Common myeloid progenitor, CD34-positive (primary cell): Measurements from ENCODE around the gene GRAP2.
"Not testable (repeated sequence)": the region's sequence is repeated elsewhere in the genome, so short reads cannot be mapped to it uniquely, and the experiment has no call there.

ENCODE experiments used
- CTCF ChIA-PET: fragments of 350-600 bp; sonication (Branson Sonifier 250); formaldehyde crosslinking; loops from one replicate; lab custom pipeline; 2021; ENCODE audit warnings: antibody characterized with exemption; lab: Charles Lee
- POLR2A ChIA-PET: fragments of 350-600 bp; sonication (Branson Sonifier 250); formaldehyde crosslinking; loops from one replicate; lab custom pipeline; 2021; ENCODE audit warnings: antibody characterized with exemption; lab: Charles Lee
- DNase-seq, 3 donors: peaks; one replicate each; pipeline versions ENCODE4 v3.0.0 to v3.0.0-alpha.2; 2013
- H3K27ac ChIP-seq, 2 experiments: 1 replicate in 1 of 2; 2 replicates in 1 of 2; pipeline ENCODE4 v1.7.0; 2013; ENCODE audit warnings: inconsistent platforms in 2 of 2, low read length in 2 of 2, mild to moderate bottlenecking in 2 of 2, low read depth in 1 of 2, moderate library complexity in 1 of 2; ENCODE audit not compliant: severe bottlenecking in 2 of 2, insufficient read depth in 1 of 2, poor library complexity in 1 of 2
- H3K27me3 ChIP-seq, 5 experiments: replicated peaks in 2 of 5; 1 replicate in 3 of 5; 2 replicates in 2 of 5; pipeline versions ENCODE4 v1.6.1 to v1.7.0; 2013; ENCODE audit warnings: low read length in 4 of 5, mild to moderate bottlenecking in 2 of 5, moderate library complexity in 2 of 5, inconsistent platforms in 1 of 5; ENCODE audit not compliant: insufficient read depth in 5 of 5, control insufficient read depth in 4 of 5
- H3K36me3 ChIP-seq, 4 experiments: 1 replicate in 2 of 4; 2 replicates in 2 of 4; pipeline versions ENCODE4 v1.6.1 to v1.7.0; 2013; ENCODE audit warnings: low read length in 3 of 4, control low read depth in 1 of 4, mild to moderate bottlenecking in 1 of 4; ENCODE audit not compliant: control insufficient read depth in 4 of 4, insufficient read depth in 4 of 4
- H3K4me1 ChIP-seq, 4 experiments: 1 replicate in 3 of 4; 2 replicates in 1 of 4; pipeline versions ENCODE4 v1.6.1 to v1.7.1; 2013; ENCODE audit warnings: low read length in 3 of 4, mild to moderate bottlenecking in 3 of 4, control low read depth in 1 of 4, inconsistent platforms in 1 of 4, moderate library complexity in 1 of 4; ENCODE audit not compliant: control insufficient read depth in 4 of 4, insufficient read depth in 4 of 4; ENCODE audit errors: control extremely low read depth in 1 of 4
- H3K4me3 ChIP-seq, 7 experiments: 1 replicate in 4 of 7; 2 replicates in 3 of 7; pipeline versions ENCODE4 v1.5.1 to v1.7.0; 2013; ENCODE audit warnings: mild to moderate bottlenecking in 7 of 7, low read length in 6 of 7, moderate library complexity in 6 of 7, inconsistent platforms in 2 of 7, low read depth in 2 of 7, control low read depth in 1 of 7; ENCODE audit not compliant: insufficient read depth in 4 of 7, control insufficient read depth in 1 of 7; ENCODE audit errors: extremely low read depth in 1 of 7
- H3K9me3 ChIP-seq, 5 experiments: 1 replicate in 4 of 5; 2 replicates in 1 of 5; pipeline versions ENCODE4 v1.6.1 to v1.7.1; 2013; ENCODE audit warnings: low read length in 4 of 5, mild to moderate bottlenecking in 2 of 5, inconsistent platforms in 1 of 5, low read depth in 1 of 5, moderate library complexity in 1 of 5; ENCODE audit not compliant: control insufficient read depth in 4 of 5, insufficient read depth in 2 of 5; ENCODE audit errors: control extremely low read depth in 1 of 5
- WGBS: methylation state at CpG from one replicate; pipeline ENCODE4 v1.1.5; 2013; ENCODE audit not compliant: insufficient coverage; 5-methylcytosine and 5-hydroxymethylcytosine counted together

Gene GRAP2

GRCh38 chr22:39869797-39870196 lies 31.1 kb upstream of the GRAP2 start:
- H3K27ac ChIP-seq, DNase-seq, H3K36me3 ChIP-seq, H3K27me3 ChIP-seq, CTCF ChIA-PET, H3K4me3 ChIP-seq, H3K9me3 ChIP-seq, POLR2A ChIA-PET: not testable (repeated sequence)
- 100% methylated on average over 2 of the region's 2 CpGs for WGBS
- H3K4me1 ChIP-seq = peaks cover 0 to 14% (median 6%) of the 10 kb centered on the region in 4 experiments

DNA sequence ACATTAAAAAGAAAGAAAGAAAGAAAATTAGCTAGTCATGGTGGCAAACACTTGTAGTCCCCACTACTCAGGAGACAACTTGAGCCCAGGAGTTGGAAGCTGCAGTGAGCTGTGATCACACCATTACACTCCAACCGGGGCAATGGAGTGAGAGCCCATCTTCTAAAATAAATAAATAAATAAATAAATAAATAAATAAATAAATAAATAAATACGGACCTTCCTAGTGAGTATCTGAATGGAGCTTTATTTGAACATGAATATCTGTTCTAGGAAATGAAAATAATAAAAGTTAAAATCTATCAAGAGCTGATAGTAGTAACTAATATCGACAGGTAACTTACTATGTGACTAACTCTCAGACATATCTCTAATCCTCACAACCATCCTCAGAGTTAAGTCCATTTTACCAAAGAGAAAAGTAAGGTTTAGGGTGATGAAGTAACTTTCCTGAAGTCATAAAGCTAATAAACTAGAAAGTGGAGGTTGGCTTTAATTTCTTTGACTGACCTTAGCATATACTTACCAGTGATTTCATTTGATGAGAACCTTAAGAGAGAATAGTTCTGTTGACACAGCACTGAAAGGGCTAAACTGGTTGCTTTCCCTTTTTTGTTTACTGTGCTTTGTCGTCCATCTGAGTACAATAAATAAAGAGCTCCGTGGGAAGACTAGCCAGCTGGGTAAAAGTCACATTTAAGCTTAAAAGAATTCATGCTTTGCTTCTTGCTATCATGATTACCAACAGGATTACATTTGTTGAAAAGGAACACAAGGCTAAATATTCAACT lies 29.7 kb upstream of the GRAP2 start:
- no peak overlapping the region for H3K27ac ChIP-seq
- POLR2A ChIA-PET = no interaction called here
- WGBS = no CpG with 5 or more reads among the region's 5 CpGs
- H3K9me3 ChIP-seq = no peaks in the 10 kb centered on the region
- CTCF ChIA-PET = no interaction called here
- H3K27me3 ChIP-seq = no peaks in the 10 kb centered on the region
- no peak for DNase-seq
- no peaks in the 10 kb centered on the region for H3K36me3 ChIP-seq
- H3K4me3 ChIP-seq = no peak overlapping the region
- H3K4me1 ChIP-seq = peaks cover 0 to 14% (median 6%) of the 10 kb centered on the region in 4 experiments

GRCh38 chr22:39872548-39872947 lies 28.3 kb upstream of the GRAP2 start:
- no CpG with 5 or more reads among the region's 1 CpG for whole genome bisulfite sequencing
- Histone ChIP-seq H3K4me3 (no peak overlapping the region), H3K9me3 (no peaks in the 10 kb centered on the region), H3K27me3 (no peaks in the 10 kb centered on the region), H3K36me3 (no peaks in the 10 kb centered on the region), H3K27ac (no peak overlapping the region), H3K4me1 (peaks cover 0 to 12% (median 6%) of the 10 kb centered on the region in 4 experiments)
- ChIA-PET CTCF (interaction anchor here (0.8 kb wide), 1 partner anchor 40 kb away, joined by 3 read pairs; no protein-coding TSS in a partner anchor), POLR2A (no interaction called here)
- no peak for DNase-seq

DNA sequence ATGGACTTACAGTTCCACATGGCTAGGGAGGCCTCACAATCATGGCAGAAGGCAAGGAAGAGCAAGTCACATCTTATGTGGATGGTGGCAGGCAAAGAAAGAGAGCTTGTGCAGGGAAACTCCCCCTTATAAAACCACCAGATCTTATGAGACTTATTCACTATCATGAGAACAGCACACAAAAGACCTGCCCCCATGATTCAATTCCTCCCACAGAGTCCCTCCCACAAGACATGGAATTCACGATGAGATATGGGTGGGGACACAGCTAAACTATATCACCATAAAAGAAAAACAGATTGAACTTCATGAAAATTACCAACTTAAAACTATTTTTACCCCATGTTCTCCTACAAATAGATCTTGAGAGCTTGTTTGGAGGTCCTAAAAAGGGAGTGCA lies 26.9 kb upstream of the GRAP2 start:
- Histone ChIP-seq H3K36me3 (no peaks in the 10 kb centered on the region), H3K27me3 (no peaks in the 10 kb centered on the region), H3K4me1 (no peaks in the 10 kb centered on the region), H3K27ac (no peak overlapping the region), H3K4me3 (no peak overlapping the region), H3K9me3 (no peaks in the 10 kb centered on the region)
- DNase-seq = no peak
- CTCF ChIA-PET = no interaction called here
- WGBS = 60% methylated on average over 1 of the region's 1 CpG
- POLR2A ChIA-PET = no interaction called here

- H3K9me3 ChIP-seq, CTCF ChIA-PET, H3K27me3 ChIP-seq, H3K4me3 ChIP-seq, H3K4me1 ChIP-seq, POLR2A ChIA-PET, H3K36me3 ChIP-seq, H3K27ac ChIP-seq: not testable (repeated sequence)
- 93% methylated on average over 7 of the region's 42 CpGs for WGBS
- peak in 1 of 3 donors; percentile 12 for DNase-seq
Observed at GRCh38 chr22:39875176-39875885, 25.6 kb upstream of the GRAP2 start.

GRCh38 chr22:39877079-39877845 lies 23.6 kb upstream of the GRAP2 start:
- H3K27me3 ChIP-seq = peaks cover 0 to 2% (median 0%) of the 10 kb centered on the region in 5 experiments
- H3K4me1 ChIP-seq = no peaks in the 10 kb centered on the region
- DNase-seq = no peak
- CTCF ChIA-PET = no interaction called here
- no peak overlapping the region for H3K4me3 ChIP-seq
- H3K36me3 ChIP-seq = no peaks in the 10 kb centered on the region
- 85% methylated on average over 5 of the region's 6 CpGs for WGBS
- no peak overlapping the region for H3K27ac ChIP-seq
- POLR2A ChIA-PET = no interaction called here
- H3K9me3 ChIP-seq = no peaks in the 10 kb centered on the region

DNA sequence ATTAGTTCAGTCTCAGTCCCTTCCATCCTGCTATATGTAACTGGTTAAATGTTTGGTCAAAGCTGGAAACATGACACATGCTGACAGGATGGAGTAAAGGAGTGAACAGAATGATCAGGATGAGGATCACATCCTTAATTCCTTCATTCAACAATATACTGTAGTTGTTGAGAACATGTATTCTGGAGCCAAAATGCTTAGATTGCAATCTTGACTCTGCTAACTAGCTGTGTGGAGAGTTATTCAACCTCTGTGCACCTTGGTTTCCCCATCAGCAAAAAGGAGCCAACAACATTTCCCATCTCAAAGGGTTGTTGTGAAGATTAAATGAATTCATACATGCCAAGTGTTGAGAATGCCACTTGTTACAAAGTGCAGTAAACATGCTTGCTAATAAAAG lies 20.2 kb upstream of the GRAP2 start:
- ChIA-PET CTCF (no interaction called here), POLR2A (no interaction called here)
- no peak overlapping the region for H3K27ac ChIP-seq
- no peaks in the 10 kb centered on the region for H3K36me3 ChIP-seq
- H3K4me3 ChIP-seq = no peak overlapping the region
- no peaks in the 10 kb centered on the region for H3K4me1 ChIP-seq
- H3K9me3 ChIP-seq = no peaks in the 10 kb centered on the region
- peaks cover 0 to 4% (median 0%) of the 10 kb centered on the region in 5 experiments for H3K27me3 ChIP-seq
- DNase-seq = no peak
